Uterus (tissue), 2 donors: ENCODE data around the gene CRHR2.

Experiments
- CTCF ChIP-seq, 4 experiments: fragments of 200-600 bp in 2 of 4; fragments of 450-650 bp in 2 of 4; sonication (generic) in 2 of 4; IDR thresholded peaks; one replicate each; pipeline ENCODE4 v1.5.1; 2016 to 2019; ENCODE audit warnings: antibody characterized with exemption in 4 of 4, mild to moderate bottlenecking in 2 of 4, moderate library complexity in 1 of 4
- POLR2A ChIP-seq, 2 donors: fragments of 450-650 bp; IDR thresholded peaks; one replicate each; pipeline ENCODE4 v1.6.1; 2016; ENCODE audit warnings: antibody characterized with exemption in 2 of 2, mild to moderate bottlenecking in 1 of 2, moderate library complexity in 1 of 2

GRCh38 chr7:30714129-30714528 is 31.9 kb upstream of the CRHR2 start:
- TF ChIP-seq CTCF (IDR thresholded peaks at IDR 0.05), result no peak
- TF ChIP-seq POLR2A (IDR thresholded peaks at IDR 0.05), result no peak
